Astrocyte (in vitro differentiated cells and primary cell): Measurements from ENCODE around the gene ORAI3. TPM values are rescaled to one million over a fixed set of nuclear protein-coding genes. Genes with fewer than 3 reads are reported as not detected.

Source experiments
- DNase-seq: peaks from one replicate; pipeline ENCODE4 v3.0.0-alpha.2; 2010; ENCODE audit warnings: low read depth
- FAIRE-seq: peaks from 2 replicates; lab custom pipeline; 2011; peaks lifted over from hg19 to GRCh38; lab: Jason Lieb, UNC
- H2AFZ ChIP-seq: 2 replicates; pipeline ENCODE4 v1.6.0; 2012; ENCODE audit warnings: low read depth, low read length, inconsistent platforms
- H3K27ac ChIP-seq: 2 replicates; pipeline ENCODE4 v1.5.1; 2011; ENCODE audit warnings: low read depth, low read length, inconsistent platforms
- H3K27me3 ChIP-seq: 2 replicates; pipeline ENCODE4 v1.6.0; 2011; ENCODE audit warnings: low read length, inconsistent platforms; ENCODE audit not compliant: insufficient read depth
- H3K36me3 ChIP-seq: 2 replicates; pipeline ENCODE4 v1.5.1; 2011; ENCODE audit warnings: low read length, inconsistent platforms; ENCODE audit not compliant: insufficient read depth
- H3K4me1 ChIP-seq: 2 replicates; pipeline ENCODE4 v1.5.1; 2011; ENCODE audit warnings: low read length, inconsistent platforms; ENCODE audit not compliant: insufficient read depth
- H3K4me2 ChIP-seq: 2 replicates; pipeline ENCODE4 v1.6.0; 2012; ENCODE audit warnings: low read length, inconsistent platforms
- H3K4me3 ChIP-seq: 2 replicates; pipeline ENCODE4 v1.5.1; 2011; ENCODE audit warnings: low read depth, mild to moderate bottlenecking, low read length, inconsistent platforms; ENCODE audit not compliant: insufficient read depth
- H3K79me2 ChIP-seq: 2 replicates; pipeline ENCODE4 v1.6.0; 2012; ENCODE audit warnings: mild to moderate bottlenecking, low read length, inconsistent platforms; ENCODE audit not compliant: insufficient read depth
- H3K9ac ChIP-seq: 2 replicates; pipeline ENCODE4 v1.6.0; 2012; ENCODE audit warnings: mild to moderate bottlenecking, low read length, inconsistent platforms
- H3K9me3 ChIP-seq: 2 replicates; pipeline ENCODE4 v1.5.1; 2012; ENCODE audit warnings: low read depth, mild to moderate bottlenecking, low read length, inconsistent platforms; ENCODE audit not compliant: insufficient read depth
- H4K20me1 ChIP-seq: 2 replicates; pipeline ENCODE4 v1.6.0; 2012; ENCODE audit warnings: low read length, inconsistent platforms; ENCODE audit not compliant: insufficient read depth
- H3K27ac Mint-ChIP-seq: one replicate; pipeline ENCODE4 v1.8.0; 2021; ENCODE audit warnings: mild to moderate bottlenecking, mixed read lengths; ENCODE audit not compliant: unreplicated experiment
- H3K27me3 Mint-ChIP-seq: one replicate; pipeline ENCODE4 v1.8.0; 2021; ENCODE audit warnings: low read depth, mixed read lengths; ENCODE audit not compliant: unreplicated experiment
- H3K36me3 Mint-ChIP-seq: one replicate; pipeline ENCODE4 v1.8.0; 2021; ENCODE audit warnings: low read depth, mixed read lengths; ENCODE audit not compliant: unreplicated experiment
- H3K4me1 Mint-ChIP-seq: one replicate; pipeline ENCODE4 v1.8.0; 2021; ENCODE audit warnings: low read depth, mixed read lengths; ENCODE audit not compliant: unreplicated experiment
- H3K4me3 Mint-ChIP-seq: one replicate; pipeline ENCODE4 v1.8.0; 2021; ENCODE audit warnings: mild to moderate bottlenecking, moderate library complexity, mixed read lengths; ENCODE audit not compliant: unreplicated experiment
- H3K9me3 Mint-ChIP-seq: one replicate; pipeline ENCODE4 v1.8.0; 2021; ENCODE audit warnings: mild to moderate bottlenecking, mixed read lengths; ENCODE audit not compliant: unreplicated experiment
- CTCF ChIP-seq: IDR thresholded peaks from 2 replicates; pipeline ENCODE4 v1.5.1; 2011; ENCODE audit warnings: low read depth, mild to moderate bottlenecking, inconsistent platforms, low read length, moderate library complexity; ENCODE audit not compliant: insufficient read depth
- EZH2 ChIP-seq: IDR thresholded peaks from 2 replicates; pipeline ENCODE4 v1.6.1; 2012; ENCODE audit warnings: mild to moderate bottlenecking, low read length, inconsistent platforms; ENCODE audit not compliant: insufficient read depth
- total RNA-seq: library from RNA; stranded (reverse); gene quantifications from 2 replicates; pipeline ENCODE4 v1.2.1, GENCODE V29; 2021

ORAI3 gene
- total RNA-seq, 1 donor from 2014 or later = 21.1 TPM

- peak overlapping the region; percentile 92 for H3K4me3 Mint-ChIP-seq
- H3K9me3 Mint-ChIP-seq = no peaks in the 10 kb centered on the region
- peaks cover 2% of the 10 kb centered on the region for H3K4me1 Mint-ChIP-seq
- Histone ChIP-seq H3K36me3 (no peaks in the 10 kb centered on the region), H3K27ac (no peak overlapping the region), H3K27me3 (no peaks in the 10 kb centered on the region), H3K4me2 (peak overlapping the region; percentile 100), H4K20me1 (peaks cover 17% of the 10 kb centered on the region), H3K9me3 (no peaks in the 10 kb centered on the region), H2AFZ (no peak overlapping the region), H3K9ac (peak overlapping the region; percentile 87), H3K4me3 (no peak overlapping the region), H3K79me2 (no peaks in the 10 kb centered on the region), H3K4me1 (peaks cover 19% of the 10 kb centered on the region)
- DNase-seq (no peak), FAIRE-seq (no peak)
- no peaks in the 10 kb centered on the region for H3K27me3 Mint-ChIP-seq
- no peak for TF ChIP-seq EZH2
- TF ChIP-seq CTCF = no peak
- peaks cover 2% of the 10 kb centered on the region for H3K36me3 Mint-ChIP-seq
- no peak overlapping the region for H3K27ac Mint-ChIP-seq
These were observed 1.7 kb downstream of the ORAI3 start for GRCh38 chr16:30950516-30951065.

GRCh38 chr16:30951193-30951592, 2.3 kb downstream of the ORAI3 start:
- H3K27me3 Mint-ChIP-seq = no peaks in the 10 kb centered on the region
- Histone ChIP-seq H3K27me3 (no peaks in the 10 kb centered on the region), H3K4me1 (peaks cover 19% of the 10 kb centered on the region), H3K36me3 (no peaks in the 10 kb centered on the region), H3K27ac (no peak overlapping the region), H3K79me2 (no peaks in the 10 kb centered on the region), H3K4me2 (no peak overlapping the region), H3K4me3 (no peak overlapping the region), H2AFZ (no peak overlapping the region), H4K20me1 (peaks cover 14% of the 10 kb centered on the region), H3K9me3 (no peaks in the 10 kb centered on the region), H3K9ac (no peak overlapping the region)
- TF ChIP-seq CTCF (no peak), EZH2 (no peak)
- H3K27ac Mint-ChIP-seq = no peak overlapping the region
- H3K4me3 Mint-ChIP-seq = no peak overlapping the region
- peaks cover 2% of the 10 kb centered on the region for H3K4me1 Mint-ChIP-seq
- no peaks in the 10 kb centered on the region for H3K36me3 Mint-ChIP-seq
- no peaks in the 10 kb centered on the region for H3K9me3 Mint-ChIP-seq
- FAIRE-seq = no peak
- DNase-seq = no peak

GRCh38 chr16:30951750-30952149, 2.9 kb downstream of the ORAI3 start:
- no peak overlapping the region for H3K27ac Mint-ChIP-seq
- TF ChIP-seq CTCF = no peak
- no peak for TF ChIP-seq EZH2
- FAIRE-seq (no peak), DNase-seq (peak; percentile 48)
- no peaks in the 10 kb centered on the region for H3K27me3 Mint-ChIP-seq
- Histone ChIP-seq H3K79me2 (no peaks in the 10 kb centered on the region), H3K27me3 (no peaks in the 10 kb centered on the region), H3K4me1 (peaks cover 19% of the 10 kb centered on the region), H3K36me3 (no peaks in the 10 kb centered on the region), H3K9me3 (no peaks in the 10 kb centered on the region), H3K27ac (no peak overlapping the region), H3K4me3 (no peak overlapping the region), H2AFZ (no peak overlapping the region), H4K20me1 (peaks cover 14% of the 10 kb centered on the region), H3K4me2 (no peak overlapping the region), H3K9ac (no peak overlapping the region)
- peak overlapping the region; percentile 14 for H3K4me3 Mint-ChIP-seq
- H3K36me3 Mint-ChIP-seq = no peaks in the 10 kb centered on the region
- peaks cover 2% of the 10 kb centered on the region for H3K4me1 Mint-ChIP-seq
- H3K9me3 Mint-ChIP-seq = no peaks in the 10 kb centered on the region
